Measurements from ENCODE around the gene OR2F1. TPM values are rescaled to one million over a fixed set of nuclear protein-coding genes. Genes with fewer than 3 reads are reported as not detected.
"Not testable (repeated sequence)": the region's sequence is repeated elsewhere in the genome, so short reads cannot be mapped to it uniquely, and the experiment has no call there.

OR2F1 gene
- total RNA-seq, 1 donor from 2014 or later, result not detected

DNA sequence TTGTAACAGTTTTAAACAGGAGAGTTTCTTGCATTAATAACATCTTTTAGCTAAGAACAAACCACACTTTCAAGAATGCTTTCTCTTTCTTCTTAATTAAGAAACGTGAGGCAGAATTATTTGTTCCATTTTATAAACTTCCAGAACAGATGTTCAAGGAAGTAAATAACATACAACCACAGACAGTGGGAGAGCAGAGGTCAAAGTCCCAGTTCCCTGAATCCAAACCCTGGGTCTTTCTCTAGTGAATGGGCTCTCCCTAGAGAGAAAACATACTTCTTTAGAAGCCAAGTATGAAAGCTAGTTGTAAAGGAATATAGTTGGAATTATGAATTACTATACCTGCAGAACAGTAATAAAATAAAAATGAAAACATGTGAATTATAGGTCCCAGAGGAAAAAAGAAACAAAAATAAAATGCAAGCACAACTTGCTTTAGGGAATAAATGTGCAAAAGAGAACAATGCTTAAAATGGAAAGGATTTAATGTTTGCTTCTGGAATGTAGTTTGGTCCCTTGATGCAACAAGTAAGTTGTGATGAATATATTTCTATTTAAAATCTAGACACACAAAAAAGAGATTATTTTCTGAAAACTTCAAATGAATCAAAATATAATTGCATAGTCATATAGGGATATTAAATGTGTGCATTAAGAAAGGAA is 51.5 kb downstream of the OR2F1 start:
- no peaks in the 10 kb centered on the region for H3K9me3 ChIP-seq
- intact Hi-C loops (cut with DNase I), result no loop called here
- no peaks in the 10 kb centered on the region for H3K27me3 ChIP-seq
- TF ChIP-seq, protein P1, sequence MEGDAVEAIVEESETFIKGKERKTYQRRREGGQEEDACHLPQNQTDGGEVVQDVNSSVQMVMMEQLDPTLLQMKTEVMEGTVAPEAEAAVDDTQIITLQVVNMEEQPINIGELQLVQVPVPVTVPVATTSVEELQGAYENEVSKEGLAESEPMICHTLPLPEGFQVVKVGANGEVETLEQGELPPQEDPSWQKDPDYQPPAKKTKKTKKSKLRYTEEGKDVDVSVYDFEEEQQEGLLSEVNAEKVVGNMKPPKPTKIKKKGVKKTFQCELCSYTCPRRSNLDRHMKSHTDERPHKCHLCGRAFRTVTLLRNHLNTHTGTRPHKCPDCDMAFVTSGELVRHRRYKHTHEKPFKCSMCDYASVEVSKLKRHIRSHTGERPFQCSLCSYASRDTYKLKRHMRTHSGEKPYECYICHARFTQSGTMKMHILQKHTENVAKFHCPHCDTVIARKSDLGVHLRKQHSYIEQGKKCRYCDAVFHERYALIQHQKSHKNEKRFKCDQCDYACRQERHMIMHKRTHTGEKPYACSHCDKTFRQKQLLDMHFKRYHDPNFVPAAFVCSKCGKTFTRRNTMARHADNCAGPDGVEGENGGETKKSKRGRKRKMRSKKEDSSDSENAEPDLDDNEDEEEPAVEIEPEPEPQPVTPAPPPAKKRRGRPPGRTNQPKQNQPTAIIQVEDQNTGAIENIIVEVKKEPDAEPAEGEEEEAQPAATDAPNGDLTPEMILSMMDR (IDR thresholded peaks at IDR 0.05), result no peak
- TF ChIP-seq POLR2AphosphoS5 (IDR thresholded peaks at IDR 0.05; ENCODE audit: insufficient read depth in 1 of 2, low read depth in 1 of 2) (no peak), POLR2A (IDR thresholded peaks at IDR 0.05) (no peak)
- no peaks in the 10 kb centered on the region for H3K4me1 ChIP-seq
- no peak overlapping the region for H3K4me3 ChIP-seq
- no peaks in the 10 kb centered on the region for H3K36me3 ChIP-seq
- DNase-seq (ENCODE audit: extremely low spot score in 2 of 2), result no peak
- no peak overlapping the region for H3K27ac ChIP-seq

DNA sequence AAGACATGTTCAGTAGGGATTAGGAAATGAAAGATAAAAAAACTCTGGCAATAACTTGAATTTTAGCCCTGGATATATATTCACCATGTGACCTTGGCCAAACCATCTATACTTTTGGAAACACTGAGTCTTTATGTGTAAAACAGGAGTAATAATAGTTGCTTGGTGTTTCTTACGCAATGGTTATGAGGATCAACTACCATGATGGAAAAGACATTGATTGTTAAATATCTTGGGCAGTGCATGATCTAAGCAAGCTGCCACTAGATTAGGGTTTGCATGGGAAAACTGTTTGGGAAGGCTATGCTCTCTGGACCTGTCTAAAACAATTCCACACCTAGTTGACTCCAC is 52.0 kb downstream of the OR2F1 start:
- no peak overlapping the region for H3K27ac ChIP-seq
- DNase-seq (ENCODE audit: extremely low spot score in 2 of 2), result no peak
- no peaks in the 10 kb centered on the region for H3K4me1 ChIP-seq
- intact Hi-C loops (cut with DNase I), result no loop called here
- H3K27me3 ChIP-seq, result no peaks in the 10 kb centered on the region
- no peak overlapping the region for H3K4me3 ChIP-seq
- TF ChIP-seq, protein P1 (IDR thresholded peaks at IDR 0.05), result no peak
- TF ChIP-seq POLR2A (IDR thresholded peaks at IDR 0.05), result no peak
- TF ChIP-seq POLR2AphosphoS5 (IDR thresholded peaks at IDR 0.05; ENCODE audit: insufficient read depth in 1 of 2, low read depth in 1 of 2), result no peak
- H3K9me3 ChIP-seq, result no peaks in the 10 kb centered on the region
- H3K36me3 ChIP-seq, result no peaks in the 10 kb centered on the region

DNA sequence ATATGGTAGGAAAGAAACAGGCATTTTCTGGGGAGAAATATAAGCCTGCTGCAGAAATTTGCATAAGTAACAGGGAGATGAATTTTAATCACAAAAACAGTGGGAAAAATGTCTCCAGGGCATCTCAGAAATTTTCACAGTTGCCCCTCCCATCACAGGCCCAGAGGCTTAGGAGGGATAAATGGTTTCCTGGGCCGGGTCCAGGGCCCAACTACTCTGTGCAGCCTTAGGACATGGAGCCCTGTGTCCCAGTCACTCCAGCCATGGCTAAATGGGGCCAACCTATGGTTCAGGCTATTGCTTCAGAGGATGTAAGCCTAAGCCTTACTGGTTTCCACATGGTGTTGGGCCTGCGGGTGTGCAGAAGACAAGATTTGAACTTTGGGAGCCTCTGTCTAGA is 54.7 kb downstream of the OR2F1 start:
- TF ChIP-seq, protein P1 (IDR thresholded peaks at IDR 0.05), result no peak
- TF ChIP-seq POLR2AphosphoS5 (IDR thresholded peaks at IDR 0.05; ENCODE audit: insufficient read depth in 1 of 2, low read depth in 1 of 2) (no peak), POLR2A (IDR thresholded peaks at IDR 0.05) (no peak)
- no peaks in the 10 kb centered on the region for H3K36me3 ChIP-seq
- no peaks in the 10 kb centered on the region for H3K4me1 ChIP-seq
- no peak overlapping the region for H3K27ac ChIP-seq
- no peaks in the 10 kb centered on the region for H3K27me3 ChIP-seq
- H3K4me3 ChIP-seq, result no peak overlapping the region
- intact Hi-C loops (cut with DNase I), result no loop called here
- no peak for DNase-seq (ENCODE audit: extremely low spot score in 2 of 2)
- no peaks in the 10 kb centered on the region for H3K9me3 ChIP-seq

DNA sequence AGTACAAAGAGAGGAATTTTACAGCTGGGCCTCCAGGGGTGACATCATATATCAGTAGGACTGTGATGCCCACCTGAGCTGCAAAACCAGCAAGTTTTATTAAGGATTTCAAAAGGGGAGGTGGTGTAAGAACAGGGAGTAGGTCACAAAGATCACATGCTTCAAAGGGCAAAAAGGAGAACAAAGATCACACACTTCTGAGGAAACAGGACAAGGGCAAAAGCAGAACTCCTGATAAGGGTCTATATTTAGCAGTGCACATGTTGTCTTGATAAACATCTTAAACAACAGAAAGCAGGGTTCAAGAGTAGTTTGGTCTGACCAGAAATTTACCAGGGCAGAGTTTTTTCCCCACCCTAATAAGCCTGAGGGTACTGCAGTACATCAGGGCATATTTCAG is 55.4 kb downstream of the OR2F1 start:
- H3K27ac ChIP-seq; intact Hi-C loops (cut with DNase I); H3K36me3 ChIP-seq: not testable (repeated sequence)

DNA sequence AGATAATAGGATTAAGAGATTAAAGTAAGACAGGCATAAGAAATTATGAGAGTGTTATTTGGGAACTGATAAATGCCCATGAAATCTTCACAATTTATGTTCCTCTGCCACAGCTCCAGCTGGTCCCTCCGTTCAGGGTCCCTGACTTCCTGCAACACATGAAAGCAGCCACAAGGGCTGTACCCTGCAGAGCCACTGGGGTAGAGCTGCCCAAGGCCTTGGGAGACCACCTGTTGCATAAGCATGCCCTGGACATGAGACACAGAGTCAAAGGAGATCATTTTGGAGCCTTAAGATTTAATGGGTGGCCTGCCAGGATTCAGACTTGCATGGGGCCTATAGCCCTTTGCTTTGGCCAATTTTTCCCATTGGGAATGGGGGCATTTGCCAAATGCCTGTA is 56.2 kb downstream of the OR2F1 start:
- H3K9me3 ChIP-seq; H3K27ac ChIP-seq; H3K27me3 ChIP-seq; intact Hi-C loops (cut with DNase I); H3K36me3 ChIP-seq; DNase-seq (ENCODE audit: extremely low spot score in 2 of 2); H3K4me3 ChIP-seq; H3K4me1 ChIP-seq: not testable (repeated sequence)

More for the DNA sequence above, 55.4 kb downstream of the OR2F1 start:
- DNase-seq (ENCODE audit: extremely low spot score in 2 of 2); H3K4me1 ChIP-seq; H3K4me3 ChIP-seq; H3K27me3 ChIP-seq; H3K9me3 ChIP-seq: not testable (repeated sequence)

DNA sequence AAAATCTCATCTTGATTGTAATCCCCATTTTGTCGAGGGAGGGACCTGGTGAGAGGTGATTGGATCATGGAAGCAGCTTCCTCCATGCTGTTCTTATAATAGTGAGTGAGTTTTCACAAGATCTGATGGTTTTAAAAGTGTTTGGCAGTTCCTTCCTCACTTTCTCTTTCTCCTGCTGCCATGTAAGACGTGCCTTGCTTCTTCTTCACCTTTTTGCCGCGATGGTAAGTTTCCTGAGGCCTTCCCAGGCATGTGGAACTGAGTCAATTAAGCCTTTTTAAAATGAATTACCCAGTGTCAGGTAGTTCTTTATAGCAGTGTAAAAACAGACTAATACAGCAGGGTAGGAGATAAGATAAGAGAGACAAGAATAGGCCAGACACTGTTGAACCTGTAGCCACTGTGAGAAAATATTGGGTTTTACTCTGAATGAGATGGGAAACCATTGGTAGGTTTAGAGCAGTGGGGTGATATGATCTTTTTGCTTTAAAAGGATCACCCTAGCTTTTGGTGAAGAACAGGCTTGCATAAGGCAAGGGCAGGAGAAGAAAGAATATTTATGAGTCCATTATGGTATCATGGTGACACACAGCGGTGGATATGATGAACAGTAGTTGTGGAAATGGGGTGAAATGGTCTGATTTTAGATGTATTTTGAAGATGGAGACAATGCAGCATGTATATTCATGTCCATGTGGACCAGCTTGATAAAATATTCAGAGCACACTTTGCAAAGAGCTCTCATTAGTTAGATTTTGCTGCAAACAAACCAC is 57.0 kb downstream of the OR2F1 start:
- H3K27me3 ChIP-seq, result no peaks in the 10 kb centered on the region
- H3K4me1 ChIP-seq, result no peaks in the 10 kb centered on the region
- no peak for DNase-seq (ENCODE audit: extremely low spot score in 2 of 2)
- TF ChIP-seq POLR2AphosphoS5 (IDR thresholded peaks at IDR 0.05; ENCODE audit: insufficient read depth in 1 of 2, low read depth in 1 of 2), result no peak
- TF ChIP-seq, protein P1 (IDR thresholded peaks at IDR 0.05), result no peak
- no peak for TF ChIP-seq POLR2A (IDR thresholded peaks at IDR 0.05)
- H3K9me3 ChIP-seq, result no peaks in the 10 kb centered on the region
- no peak overlapping the region for H3K27ac ChIP-seq
- intact Hi-C loops (cut with DNase I), result no loop called here
- no peak overlapping the region for H3K4me3 ChIP-seq
- no peaks in the 10 kb centered on the region for H3K36me3 ChIP-seq
